Ovary (tissue), 3 donors: Measurements from ENCODE around the gene FANCM.

ENCODE experiments used
- CTCF ChIP-seq, 3 donors: fragments of 450-650 bp in 2 of 3; fragments of 200-600 bp in 1 of 3; IDR thresholded peaks; one replicate each; pipeline versions ENCODE4 v1.5.1 to v1.8.0; 2016 to 2022; ENCODE audit warnings: antibody characterized with exemption in 3 of 3, mild to moderate bottlenecking in 1 of 3
- EP300 ChIP-seq: sonication (generic); formaldehyde crosslinking; IDR thresholded peaks from one replicate; pipeline ENCODE4 v1.6.1; 2017; ENCODE audit warnings: antibody characterized with exemption
- donor health status: DM: no; HTN: no; CAD: no.

GRCh38 chr14:45104561-45104960 is 31.2 kb upstream of the FANCM start:
- TF ChIP-seq CTCF (IDR thresholded peaks at IDR 0.05) (no peak), EP300 (no peak)
